ENCODE measurements around the gene DGKZ.

The DGKZ gene

DNA sequence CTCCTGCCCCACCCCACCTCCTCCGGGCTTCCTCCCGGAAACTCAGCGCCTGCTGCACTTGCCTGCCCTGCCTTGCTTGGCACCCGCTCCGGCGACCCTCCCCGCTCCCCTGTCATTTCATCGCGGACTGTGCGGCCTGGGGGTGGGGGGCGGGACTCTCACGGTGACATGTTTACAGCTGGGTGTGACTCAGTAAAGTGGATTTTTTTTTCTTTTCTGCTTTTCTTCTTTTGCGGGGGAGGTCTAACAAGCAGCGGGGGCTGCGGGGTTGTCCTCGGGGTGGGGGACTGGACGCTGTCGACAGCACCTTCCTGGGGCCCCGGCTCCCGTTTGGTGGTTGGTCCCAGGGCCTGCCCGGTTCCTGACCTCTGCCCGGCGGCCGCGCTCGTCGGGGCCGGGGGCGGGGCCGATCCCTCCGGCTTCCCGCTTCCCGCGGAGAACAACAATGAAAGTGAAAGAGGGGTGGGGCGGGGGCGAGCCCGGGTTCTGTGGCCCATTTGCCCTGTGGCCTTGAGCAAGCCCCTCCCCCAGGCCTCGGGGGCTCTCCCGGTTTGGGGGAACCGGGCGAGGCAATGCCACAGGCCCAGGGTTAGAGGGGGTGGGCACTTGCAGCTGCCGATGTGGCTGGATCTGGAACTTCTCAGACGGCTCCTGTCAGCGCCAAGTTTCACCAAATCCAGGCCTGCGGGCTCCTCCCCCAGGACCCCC is 33.2 kb downstream of the DGKZ start:
- FAIRE-seq (no peak), DNase-seq (ENCODE audit: low spot score) (no peak)

GRCh38 chr11:46381048-46381818 is 34.0 kb downstream of the DGKZ start, which contains the start of gene MDK:
Gene MDK, plus strand, starts transcription at chr11:46381669. Its CDS starts 389 bp downstream, at chr11:46382058.
- DNase-seq (ENCODE audit: low spot score) (no peak), FAIRE-seq (no peak)

DNA sequence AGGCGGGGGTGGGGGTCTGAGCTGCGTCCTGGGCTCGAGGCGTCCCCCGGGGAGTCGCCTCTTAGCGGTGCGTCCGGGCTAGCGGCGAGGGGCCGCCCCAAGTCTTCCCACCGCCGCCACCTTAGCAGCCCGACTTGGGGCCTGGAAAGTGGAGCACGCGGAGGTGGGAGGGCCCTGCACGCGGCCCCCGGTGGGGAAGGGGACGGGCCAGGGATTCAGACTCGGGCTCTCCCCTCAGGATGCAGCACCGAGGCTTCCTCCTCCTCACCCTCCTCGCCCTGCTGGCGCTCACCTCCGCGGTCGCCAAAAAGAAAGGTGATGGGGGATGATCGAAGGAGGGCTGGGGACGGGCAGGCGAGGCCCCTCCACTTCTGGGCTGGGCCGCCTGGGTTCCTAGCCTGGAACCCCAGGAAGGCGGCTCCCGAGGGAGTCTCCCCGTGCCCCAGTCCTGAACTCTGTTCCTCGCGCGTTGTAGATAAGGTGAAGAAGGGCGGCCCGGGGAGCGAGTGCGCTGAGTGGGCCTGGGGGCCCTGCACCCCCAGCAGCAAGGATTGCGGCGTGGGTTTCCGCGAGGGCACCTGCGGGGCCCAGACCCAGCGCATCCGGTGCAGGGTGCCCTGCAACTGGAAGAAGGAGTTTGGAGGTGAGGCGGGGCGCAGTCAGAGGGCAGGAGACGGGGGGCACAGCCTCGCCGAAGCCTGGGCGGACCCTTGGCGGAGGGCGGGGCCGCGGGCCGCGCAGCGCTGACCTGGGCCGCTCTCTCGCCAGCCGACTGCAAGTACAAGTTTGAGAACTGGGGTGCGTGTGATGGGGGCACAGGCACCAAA is 34.8 kb downstream of the DGKZ start:
- DNase-seq (ENCODE audit: low spot score): no peak
- no peak for FAIRE-seq

GRCh38 chr11:46382646-46383403 is 35.6 kb downstream of the DGKZ start:
- DNase-seq (ENCODE audit: low spot score): no peak
- FAIRE-seq: no peak

- DNase-seq (ENCODE audit: low spot score): no peak
- FAIRE-seq: no peak
These were observed 36.1 kb downstream of the DGKZ start for GRCh38 chr11:46383404-46383758.

DNA sequence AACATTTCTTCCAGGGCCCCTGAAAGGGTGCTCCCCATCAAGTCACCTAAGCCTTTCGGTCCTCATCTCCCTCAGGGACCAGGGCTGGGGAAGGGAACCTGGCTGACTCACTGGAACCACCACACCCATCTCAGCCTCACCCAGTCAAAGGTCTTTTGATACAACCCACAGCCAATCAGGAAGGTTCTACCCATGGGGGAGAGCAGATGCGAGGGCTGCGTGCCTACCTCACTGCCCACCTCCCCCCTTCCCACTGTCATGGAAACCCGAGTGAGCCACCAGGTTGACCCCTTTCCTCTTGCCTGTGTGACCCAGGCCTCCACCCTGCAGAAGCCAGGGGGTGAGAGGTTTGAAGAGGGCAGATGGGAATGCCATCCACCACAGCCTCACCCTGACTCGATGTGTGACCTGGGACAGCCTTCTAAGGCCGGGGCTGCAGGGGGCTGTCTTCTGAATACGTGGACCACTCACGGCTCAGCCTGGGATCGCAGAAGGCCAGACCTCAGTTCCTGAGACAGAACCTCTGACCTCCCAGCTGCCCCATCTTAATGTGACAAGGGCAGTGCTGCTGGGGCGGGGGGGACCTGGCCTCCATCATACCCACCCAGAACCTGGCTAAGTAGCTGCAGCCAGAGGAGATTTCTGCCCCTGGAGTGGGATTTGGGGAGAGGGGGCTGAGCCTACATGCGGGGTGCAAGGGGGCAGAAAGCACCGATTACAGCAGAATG is 36.9 kb downstream of the DGKZ start:
- FAIRE-seq (no peak), DNase-seq (ENCODE audit: low spot score) (no peak)

DNA sequence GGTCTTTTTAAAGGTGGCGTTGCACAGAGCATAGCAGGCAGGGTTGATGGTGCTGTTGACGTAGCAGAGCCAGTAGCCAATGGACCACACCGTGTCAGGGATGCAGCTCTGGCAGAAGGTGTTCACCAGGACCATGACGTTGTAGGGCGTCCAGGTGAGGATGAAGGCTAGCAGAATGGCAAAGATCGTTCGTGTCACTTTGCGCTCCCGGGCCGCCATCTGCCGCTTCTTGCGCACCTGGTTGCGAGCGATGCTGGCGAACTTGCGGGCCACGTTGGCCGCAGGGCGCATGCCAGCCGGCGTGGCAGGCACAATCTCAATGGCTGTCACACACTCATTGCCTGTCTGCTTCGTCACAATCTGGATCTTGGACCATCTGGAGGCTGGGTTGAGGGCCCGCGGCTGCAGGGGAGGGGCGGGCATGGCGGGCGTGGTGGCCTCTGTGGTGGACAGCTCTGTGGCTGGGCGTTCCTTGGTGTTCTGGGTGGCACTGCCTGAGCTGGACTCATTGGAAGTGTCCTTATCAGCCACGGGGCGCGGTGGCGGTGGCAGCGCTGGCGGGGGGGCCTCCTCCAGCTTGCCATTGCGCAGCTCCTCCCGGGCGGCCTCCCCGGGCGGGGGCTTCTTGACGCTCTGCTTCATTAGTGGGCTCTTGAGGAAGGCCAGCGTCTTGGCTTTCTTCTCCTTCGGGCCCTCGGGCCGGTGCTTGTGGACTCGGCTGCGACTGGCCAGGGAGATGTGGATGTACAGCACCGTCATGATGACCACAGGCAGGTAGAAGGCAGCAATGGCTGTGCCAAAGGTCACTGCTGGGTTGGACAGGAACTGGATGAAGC is 38.1 kb downstream of the DGKZ start:
- FAIRE-seq (no peak), DNase-seq (ENCODE audit: low spot score) (no peak)

GRCh38 chr11:46386005-46386578 is 38.8 kb downstream of the DGKZ start:
- no peak for DNase-seq (ENCODE audit: low spot score)

DNA sequence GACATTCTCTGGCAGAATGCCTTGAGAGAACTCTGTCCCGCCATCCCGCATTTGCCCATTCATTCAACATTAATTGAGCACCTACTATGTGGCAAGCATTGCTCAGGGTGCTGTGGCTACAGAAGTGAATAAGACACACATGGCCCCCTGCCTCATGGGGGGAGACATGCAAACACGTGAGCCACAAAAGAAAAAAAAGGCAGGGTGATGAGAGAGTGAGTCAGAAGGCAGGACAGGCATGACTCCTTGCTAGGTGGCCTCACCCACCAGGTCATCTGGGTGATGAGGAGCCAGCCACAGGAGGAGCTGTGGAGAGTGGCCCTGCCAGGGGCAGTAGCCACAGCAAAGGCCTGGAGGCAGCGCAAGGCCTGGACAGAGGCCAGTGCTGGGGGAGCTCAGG is 39.4 kb downstream of the DGKZ start:
- FAIRE-seq (no peak), DNase-seq (ENCODE audit: low spot score) (peak; percentile 70)

More at GRCh38 chr11:46386005-46386578, 38.8 kb downstream of the DGKZ start:
- FAIRE-seq: no peak

DNA sequence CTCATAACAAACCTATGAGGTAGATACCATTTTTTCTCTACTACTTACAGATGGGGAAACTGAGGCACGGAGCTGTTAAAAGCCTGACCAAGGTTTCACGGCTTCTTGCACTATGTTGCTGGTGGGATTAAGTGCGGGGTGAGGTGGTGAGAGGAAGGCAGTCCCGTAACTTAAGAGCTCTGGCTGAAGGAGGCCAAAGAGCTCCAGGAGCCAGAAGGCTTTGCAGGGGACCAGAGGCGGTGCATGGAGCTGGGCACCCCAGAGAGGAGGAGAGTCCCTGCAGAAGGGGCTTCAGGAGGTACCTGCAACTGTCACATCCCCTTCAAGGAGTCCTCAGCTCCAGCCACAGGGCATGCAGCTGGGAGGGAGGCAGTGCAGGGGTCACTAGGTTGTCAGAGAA is 40.2 kb downstream of the DGKZ start:
- FAIRE-seq (no peak), DNase-seq (ENCODE audit: low spot score) (no peak)

- FAIRE-seq: no peak
- DNase-seq (ENCODE audit: low spot score): no peak
These were observed 40.8 kb downstream of the DGKZ start for GRCh38 chr11:46387919-46388618.

DNA sequence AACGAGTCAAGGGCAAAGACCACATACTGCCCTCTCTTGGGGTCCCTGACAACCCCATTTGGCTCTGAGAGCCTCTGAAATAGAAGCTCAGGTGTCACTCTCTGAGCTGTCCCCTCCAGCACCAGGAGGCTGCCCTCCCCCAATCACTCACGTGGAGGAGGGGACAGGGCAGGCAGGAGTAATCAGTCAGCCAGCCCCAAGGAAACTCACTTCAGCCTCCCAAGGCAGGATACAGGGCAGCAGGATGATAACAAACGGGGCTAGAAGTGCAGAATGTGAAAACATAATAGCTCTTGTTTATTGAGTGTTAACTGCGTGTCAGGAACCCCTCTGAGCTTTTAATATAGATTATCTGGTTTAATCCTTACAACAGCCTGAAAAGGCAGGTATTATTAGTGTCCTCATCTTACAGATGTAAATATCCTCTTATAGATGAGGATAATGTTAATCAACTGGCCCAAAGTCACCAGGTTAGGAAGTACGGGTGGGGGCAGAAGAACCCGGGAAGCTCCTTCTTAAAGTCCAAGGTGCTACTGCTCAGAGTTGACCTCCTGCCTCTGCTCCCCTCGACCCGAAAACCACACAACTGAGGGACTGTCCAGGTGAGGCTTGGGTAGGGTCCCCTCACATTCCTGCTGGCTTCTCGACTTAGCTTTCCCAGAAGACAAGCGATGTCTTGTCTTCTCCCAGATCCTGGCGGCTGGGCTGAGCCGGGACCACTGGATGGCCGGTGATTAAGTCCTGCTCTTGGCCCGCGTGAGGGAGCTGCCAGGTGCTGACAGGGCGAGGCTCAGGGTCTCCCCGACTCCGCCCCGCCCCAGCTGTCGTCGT is 41.6 kb downstream of the DGKZ start:
- DNase-seq (ENCODE audit: low spot score): no peak

GRCh38 chr11:46389450-46390330 is 42.4 kb downstream of the DGKZ start:
- no peak for FAIRE-seq
- DNase-seq (ENCODE audit: low spot score): peak; percentile 34

More for the DNA sequence above, 41.6 kb downstream of the DGKZ start:
- no peak for FAIRE-seq

DNA sequence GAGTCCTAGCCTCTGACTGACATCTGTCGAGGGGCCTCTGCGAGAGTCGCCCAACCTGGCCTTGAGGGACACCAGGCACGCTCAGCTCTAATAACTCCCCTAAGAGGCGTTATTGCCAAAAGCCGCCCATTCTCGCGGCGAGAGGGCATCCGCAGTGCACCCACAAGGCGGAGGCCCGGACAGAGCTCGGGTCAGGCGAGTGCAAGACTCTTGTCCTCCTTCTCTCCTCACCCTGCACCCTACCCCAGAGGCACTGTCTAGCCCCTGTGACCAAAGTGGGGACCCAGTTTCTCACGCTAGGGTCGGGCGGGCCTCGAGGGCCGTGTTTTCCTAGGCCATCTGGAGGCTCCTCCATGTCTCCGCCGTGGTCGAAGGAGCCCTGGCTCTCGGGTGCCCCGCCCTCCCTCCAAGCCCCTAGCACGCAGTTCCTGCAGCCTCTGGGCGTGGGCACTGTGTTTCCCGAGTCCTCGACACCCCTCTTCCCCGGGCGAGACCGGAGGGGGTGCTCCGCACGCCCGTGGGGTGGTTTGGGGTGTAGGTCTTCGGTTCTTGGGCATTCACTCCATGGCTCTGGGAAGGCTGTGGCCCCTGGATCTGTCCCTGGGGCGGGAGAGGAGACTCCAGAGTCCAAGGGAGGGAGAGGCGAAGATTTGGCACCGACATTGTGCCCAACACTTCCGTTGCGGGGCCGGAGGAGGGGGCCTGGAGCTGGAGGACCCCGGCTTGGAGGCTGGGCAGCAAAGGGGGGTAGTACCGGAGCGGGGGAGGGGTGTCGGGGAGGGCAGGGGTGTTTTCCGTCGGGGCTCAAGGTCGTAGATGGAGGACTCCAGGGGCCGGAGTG is 43.3 kb downstream of the DGKZ start:
- FAIRE-seq (no peak), DNase-seq (ENCODE audit: low spot score) (no peak)

- FAIRE-seq: no peak
- DNase-seq (ENCODE audit: low spot score): no peak
These were observed 43.9 kb downstream of the DGKZ start for GRCh38 chr11:46391186-46391577.
